Ascending aorta (tissue), 2 donors: ENCODE results near the gene MAGI1. TPM values are rescaled to one million over a fixed set of nuclear protein-coding genes. Genes with fewer than 3 reads are reported as not detected.

ENCODE experiments used
- DNase-seq, 2 donors: peaks; one replicate each; pipeline ENCODE4 v3.0.0-alpha.2; 2019; ENCODE audit warnings: low spot score in 2 of 2
- H3K27ac ChIP-seq, 2 donors: fragments of 200-600 bp; sonication (generic); one replicate each; pipeline ENCODE4 v1.5.1; 2016 to 2017; ENCODE audit warnings: mild to moderate bottlenecking in 1 of 2
- H3K27me3 ChIP-seq: fragments of 200-600 bp; sonication (generic); one replicate; pipeline ENCODE4 v1.5.1; 2017
- H3K36me3 ChIP-seq, 2 donors: fragments of 200-600 bp; sonication (generic); one replicate each; pipeline ENCODE4 v1.5.1; 2016
- H3K4me1 ChIP-seq, 2 donors: fragments of 200-600 bp; sonication (generic); one replicate each; pipeline ENCODE4 v1.5.1; 2016 to 2017; ENCODE audit warnings: mild to moderate bottlenecking in 1 of 2
- H3K4me3 ChIP-seq, 2 donors: fragments of 200-600 bp; sonication (generic); one replicate each; pipeline ENCODE4 v1.5.1; 2016 to 2017; ENCODE audit warnings: mild to moderate bottlenecking in 1 of 2
- H3K9me3 ChIP-seq, 2 donors: fragments of 200-600 bp; sonication (generic); one replicate each; pipeline ENCODE4 v1.5.1; 2016
- intact Hi-C: fragments of 100-400 bp; cut with DNase I; formaldehyde crosslinking; loops from one replicate; pipeline ENCODE4 v1.15.1; 2023
- total RNA-seq: library from RNA; depleted of rRNA; stranded (reverse); fragments of >200 nt; gene quantifications from one replicate; pipeline ENCODE4 v1.1.0, GENCODE V29; 2016
- TF ChIP-seq, protein P1 (sequence below), 3 experiments: fragments of 200-600 bp in 2 of 3; fragments of 450-650 bp in 1 of 3; sonication (generic) in 2 of 3; IDR thresholded peaks; one replicate each; pipeline ENCODE4 v1.5.1; 2016 to 2019; ENCODE audit warnings: antibody characterized with exemption in 3 of 3, mild to moderate bottlenecking in 1 of 3, moderate library complexity in 1 of 3

The MAGI1 gene
- total RNA-seq, 1 donor from 2014 or later: 28.4 TPM

DNA sequence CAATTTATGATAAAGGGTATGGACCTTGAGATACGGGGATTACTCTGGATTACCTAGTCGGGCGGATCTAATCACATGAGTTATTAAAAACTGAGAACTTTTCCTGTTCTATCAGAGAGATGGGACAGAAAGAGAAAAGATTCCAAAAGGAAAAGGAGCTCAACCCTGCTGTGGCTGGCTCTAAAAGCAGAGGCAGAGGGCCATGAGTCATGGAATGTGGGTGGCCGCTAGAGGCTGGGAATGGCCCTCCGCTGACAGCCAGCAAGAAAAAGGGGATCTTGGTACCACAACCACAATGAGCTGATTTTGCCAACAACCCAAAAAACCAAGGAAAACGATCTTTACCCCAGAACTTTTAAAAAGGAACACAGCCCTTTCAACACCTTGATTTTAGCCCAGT is 210.0 kb downstream of the MAGI1 start:
- TF ChIP-seq, protein P1, sequence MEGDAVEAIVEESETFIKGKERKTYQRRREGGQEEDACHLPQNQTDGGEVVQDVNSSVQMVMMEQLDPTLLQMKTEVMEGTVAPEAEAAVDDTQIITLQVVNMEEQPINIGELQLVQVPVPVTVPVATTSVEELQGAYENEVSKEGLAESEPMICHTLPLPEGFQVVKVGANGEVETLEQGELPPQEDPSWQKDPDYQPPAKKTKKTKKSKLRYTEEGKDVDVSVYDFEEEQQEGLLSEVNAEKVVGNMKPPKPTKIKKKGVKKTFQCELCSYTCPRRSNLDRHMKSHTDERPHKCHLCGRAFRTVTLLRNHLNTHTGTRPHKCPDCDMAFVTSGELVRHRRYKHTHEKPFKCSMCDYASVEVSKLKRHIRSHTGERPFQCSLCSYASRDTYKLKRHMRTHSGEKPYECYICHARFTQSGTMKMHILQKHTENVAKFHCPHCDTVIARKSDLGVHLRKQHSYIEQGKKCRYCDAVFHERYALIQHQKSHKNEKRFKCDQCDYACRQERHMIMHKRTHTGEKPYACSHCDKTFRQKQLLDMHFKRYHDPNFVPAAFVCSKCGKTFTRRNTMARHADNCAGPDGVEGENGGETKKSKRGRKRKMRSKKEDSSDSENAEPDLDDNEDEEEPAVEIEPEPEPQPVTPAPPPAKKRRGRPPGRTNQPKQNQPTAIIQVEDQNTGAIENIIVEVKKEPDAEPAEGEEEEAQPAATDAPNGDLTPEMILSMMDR (IDR thresholded peaks at IDR 0.05): no peak
- Histone ChIP-seq H3K36me3 (no peaks in the 10 kb centered on the region), H3K4me3 (no peak overlapping the region), H3K27me3 (no peaks in the 10 kb centered on the region), H3K4me1 (peaks cover 0 to 5% of the 10 kb centered on the region in 2 donors), H3K9me3 (no peaks in the 10 kb centered on the region), H3K27ac (no peak overlapping the region)
- DNase-seq: no peak
- intact Hi-C loops: no loop called here

DNA sequence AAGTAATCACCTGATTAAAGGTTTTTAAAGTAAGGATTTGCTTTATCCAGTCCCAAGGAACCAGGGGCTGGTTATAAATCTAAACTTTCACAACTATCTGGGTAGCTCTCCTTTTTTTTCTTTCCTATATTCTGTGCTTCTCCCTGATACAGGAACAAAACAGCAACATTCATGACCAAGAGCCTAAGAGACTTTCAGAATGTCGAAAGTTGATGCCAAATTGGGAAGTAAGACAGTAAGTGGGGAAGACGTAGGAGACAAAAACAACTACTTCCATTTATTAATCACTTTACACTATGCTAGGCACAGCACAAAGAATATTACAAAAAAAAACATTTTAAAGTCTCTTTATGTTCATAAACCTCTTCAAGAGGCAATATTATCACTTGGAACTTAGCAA is 211.6 kb downstream of the MAGI1 start:
- Histone ChIP-seq H3K27me3 (no peaks in the 10 kb centered on the region), H3K27ac (no peak overlapping the region), H3K4me1 (peaks cover 0 to 5% of the 10 kb centered on the region in 2 donors), H3K4me3 (no peak overlapping the region), H3K36me3 (no peaks in the 10 kb centered on the region), H3K9me3 (no peaks in the 10 kb centered on the region)
- TF ChIP-seq, protein P1 (IDR thresholded peaks at IDR 0.05): no peak
- intact Hi-C loops: no loop called here
- no peak for DNase-seq

DNA sequence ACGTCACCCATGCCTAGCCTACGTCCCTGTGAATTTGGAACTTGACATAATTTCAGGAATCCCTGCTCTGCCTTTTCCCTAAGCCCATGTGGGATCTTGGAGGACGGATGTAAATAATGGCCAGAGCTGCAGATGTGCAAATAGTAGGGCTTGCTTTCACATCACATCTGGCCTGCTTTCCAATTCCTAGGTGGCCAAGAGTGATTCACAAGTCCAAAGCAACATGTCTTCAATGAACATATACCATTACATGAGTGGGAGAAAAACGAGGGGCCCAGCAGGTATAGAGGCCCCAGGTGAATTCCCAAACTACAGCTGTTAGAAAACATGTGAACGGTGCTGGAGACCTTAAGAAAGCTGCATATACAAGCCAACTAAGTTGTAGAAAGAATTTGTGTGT is 214.6 kb downstream of the MAGI1 start:
- no peaks in the 10 kb centered on the region for H3K36me3 ChIP-seq

DNA sequence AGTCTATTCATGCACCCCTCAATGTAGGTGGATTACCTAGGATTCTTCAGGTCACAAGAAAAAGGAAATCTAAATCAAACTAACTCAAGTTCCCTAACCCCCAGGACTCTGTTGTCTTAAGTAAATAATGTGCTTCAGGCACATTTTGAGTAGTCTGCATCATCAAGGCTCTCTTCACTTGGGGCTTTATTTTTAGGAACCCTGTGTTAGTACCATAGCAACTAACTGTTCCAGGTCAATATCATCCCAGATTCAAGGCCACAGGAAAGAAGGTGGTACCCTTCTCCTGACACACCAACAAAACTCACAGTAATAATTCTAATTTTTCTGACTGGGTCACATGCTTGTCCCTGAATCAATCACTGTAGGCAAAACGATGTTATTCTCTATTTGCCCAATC is 218.1 kb downstream of the MAGI1 start:
- Histone ChIP-seq H3K9me3 (no peaks in the 10 kb centered on the region), H3K4me3 (no peak overlapping the region), H3K4me1 (no peaks in the 10 kb centered on the region), H3K36me3 (no peaks in the 10 kb centered on the region), H3K27ac (no peak overlapping the region), H3K27me3 (no peaks in the 10 kb centered on the region)
- TF ChIP-seq, protein P1 (IDR thresholded peaks at IDR 0.05): no peak
- intact Hi-C loops: no loop called here
- no peak for DNase-seq

More for the DNA sequence above, 214.6 kb downstream of the MAGI1 start:
- no peaks in the 10 kb centered on the region for H3K27me3 ChIP-seq
- no peak overlapping the region for H3K27ac ChIP-seq
- TF ChIP-seq, protein P1 (IDR thresholded peaks at IDR 0.05): no peak
- H3K4me1 ChIP-seq: no peaks in the 10 kb centered on the region
- DNase-seq: no peak
- no peak overlapping the region for H3K4me3 ChIP-seq
- intact Hi-C loops: no loop called here
- no peaks in the 10 kb centered on the region for H3K9me3 ChIP-seq

DNA sequence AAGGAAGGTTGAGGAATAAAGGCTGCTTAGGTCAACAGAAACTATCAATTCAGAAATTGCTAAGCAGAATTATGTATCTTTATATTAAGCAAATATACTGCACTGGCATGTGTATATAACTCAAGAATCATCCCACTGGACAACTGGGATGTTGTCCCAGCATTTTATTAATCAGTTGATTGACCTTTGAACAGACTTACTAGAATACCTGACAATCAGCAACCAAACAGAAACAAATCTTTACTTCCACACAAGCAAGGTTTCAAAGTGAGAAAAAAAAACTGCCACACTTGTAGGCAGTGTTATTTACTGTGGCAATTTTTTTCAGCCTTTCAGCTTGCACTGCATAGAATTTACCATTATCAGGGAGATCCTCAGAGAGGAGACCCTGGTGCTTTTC is 218.8 kb downstream of the MAGI1 start:
- H3K4me1 ChIP-seq: peaks cover 0 to 4% of the 10 kb centered on the region in 2 donors
- no peak overlapping the region for H3K27ac ChIP-seq
- no peak overlapping the region for H3K4me3 ChIP-seq
- DNase-seq: no peak
- intact Hi-C loops: no loop called here
- H3K36me3 ChIP-seq: no peaks in the 10 kb centered on the region
- H3K9me3 ChIP-seq: no peaks in the 10 kb centered on the region
- TF ChIP-seq, protein P1 (IDR thresholded peaks at IDR 0.05): no peak
- no peaks in the 10 kb centered on the region for H3K27me3 ChIP-seq

DNA sequence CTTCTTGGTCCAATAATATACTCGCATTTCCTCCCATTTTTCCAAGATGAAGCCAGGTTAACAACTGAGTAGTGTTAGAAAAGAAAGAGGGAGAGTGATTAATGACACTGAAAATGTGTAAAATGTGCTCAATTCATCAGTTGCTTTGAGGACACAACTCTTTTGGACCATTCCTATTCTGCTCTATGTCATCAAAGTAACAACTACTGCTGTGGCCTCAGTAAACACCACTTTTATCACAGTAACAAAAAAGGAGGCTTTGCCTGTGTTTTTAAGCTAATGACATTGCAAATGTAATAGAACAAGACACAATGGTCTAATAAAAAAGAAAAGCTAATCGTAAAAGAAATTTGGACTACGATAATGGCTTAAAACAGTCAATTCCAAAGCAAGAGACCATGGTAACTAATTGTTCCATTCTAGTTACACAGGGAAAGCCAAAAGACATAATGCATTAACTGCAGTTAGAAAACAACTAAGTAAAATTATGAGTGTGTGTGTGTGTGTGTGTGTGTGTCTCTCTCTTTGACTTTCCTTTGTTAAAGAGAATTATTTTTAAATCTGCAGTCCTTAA is 221.1 kb downstream of the MAGI1 start:
- no peaks in the 10 kb centered on the region for H3K27me3 ChIP-seq
- H3K36me3 ChIP-seq: no peaks in the 10 kb centered on the region
- H3K27ac ChIP-seq: no peak overlapping the region
- no peak overlapping the region for H3K4me3 ChIP-seq
- peaks cover 0 to 6% of the 10 kb centered on the region in 2 donors for H3K4me1 ChIP-seq
- TF ChIP-seq, protein P1 (IDR thresholded peaks at IDR 0.05): no peak
- intact Hi-C loops: no loop called here
- no peak for DNase-seq
- no peaks in the 10 kb centered on the region for H3K9me3 ChIP-seq
